Epithelial cell of proximal tubule (primary cell): ENCODE data around the gene CRTAP. TPM values are rescaled to one million over a fixed set of nuclear protein-coding genes. Genes with fewer than 3 reads are reported as not detected.
A peak's percentile ranks its signal among the peaks of the same experiment; 100 is the strongest.

Experiments used
- DNase-seq: peaks from one replicate; pipeline ENCODE4 v3.0.0-alpha.2; 2011; ENCODE audit warnings: low read depth
- H3K4me3 ChIP-seq: 2 replicates; pipeline ENCODE4 v1.5.1; 2011; ENCODE audit warnings: low read depth, mild to moderate bottlenecking, low read length
- CTCF ChIP-seq: conservative IDR thresholded peaks from 2 replicates; pipeline ENCODE4 v1.5.1; 2012; ENCODE audit warnings: low read depth, mild to moderate bottlenecking, low read length
- total RNA-seq: library from RNA; depleted of rRNA; stranded (reverse); fragments of >200 nt; gene quantifications from 2 replicates; pipeline ENCODE4 v1.2.3, GENCODE V29; 2015

Gene CRTAP
- total RNA-seq, 1 donor from 2014 or later = 193 TPM

DNA sequence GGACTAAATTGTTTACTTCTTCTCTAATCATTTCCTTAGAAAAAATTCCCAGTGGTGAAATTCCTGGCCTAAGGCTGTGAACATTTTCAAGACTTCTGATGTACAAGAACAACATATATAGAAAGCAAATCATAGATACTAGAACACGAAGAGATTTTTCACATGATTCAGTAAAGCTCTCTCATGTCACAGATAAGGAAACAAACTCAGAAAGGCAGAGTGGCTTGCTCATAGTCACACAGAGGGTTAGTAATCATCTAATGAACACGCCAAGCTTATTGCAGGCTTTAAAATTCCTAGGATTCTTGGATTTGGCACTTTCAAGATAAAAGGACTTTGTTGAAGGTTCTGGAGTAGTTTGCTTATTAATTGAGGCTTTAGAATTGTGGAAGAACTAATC lies 26.2 kb downstream of the CRTAP start:
- no peak for DNase-seq
- TF ChIP-seq CTCF = no peak
- no peak overlapping the region for H3K4me3 ChIP-seq

GRCh38 chr3:33141006-33141405 lies 27.2 kb downstream of the CRTAP start:
- H3K4me3 ChIP-seq = no peak overlapping the region
- TF ChIP-seq CTCF = no peak
- no peak for DNase-seq

- TF ChIP-seq CTCF = peak; percentile 61
- DNase-seq = no peak
- H3K4me3 ChIP-seq = no peak overlapping the region
These were observed 30.6 kb downstream of the CRTAP start for GRCh38 chr3:33144433-33144832.

DNA sequence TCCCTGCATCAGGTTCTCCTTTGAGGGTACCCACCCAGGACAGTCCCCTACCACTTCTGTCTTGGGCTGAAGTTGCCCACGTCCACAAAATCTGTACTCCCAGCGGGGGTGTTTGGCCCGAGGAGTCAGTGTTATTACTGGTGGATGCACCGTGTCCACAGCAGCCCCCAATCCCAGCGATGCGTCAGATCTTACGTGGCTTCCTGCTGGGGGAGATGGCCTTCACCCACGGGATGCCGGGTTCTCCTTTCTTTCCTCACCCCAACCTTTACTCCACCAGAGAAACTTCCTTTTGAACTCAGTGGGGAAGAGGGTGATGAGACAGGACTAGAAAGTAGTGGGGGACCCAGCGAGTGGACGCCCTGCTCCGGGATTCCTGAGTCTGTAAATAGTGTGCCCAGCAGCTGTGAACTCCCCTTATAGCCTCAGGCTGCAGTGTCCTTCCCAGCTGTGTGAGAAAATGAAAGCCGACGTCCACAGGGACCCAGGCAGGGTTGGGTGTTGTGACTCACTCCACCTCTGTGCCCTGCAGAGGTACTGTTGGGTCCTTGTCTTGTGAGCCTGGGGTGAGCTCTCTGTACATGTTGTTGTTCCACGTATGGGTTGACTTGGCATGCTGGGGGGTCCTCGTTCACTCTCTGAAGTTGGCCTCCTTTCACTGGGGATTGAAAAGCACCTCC lies 31.5 kb downstream of the CRTAP start:
- no peak overlapping the region for H3K4me3 ChIP-seq
- DNase-seq = no peak
- TF ChIP-seq CTCF = no peak

DNA sequence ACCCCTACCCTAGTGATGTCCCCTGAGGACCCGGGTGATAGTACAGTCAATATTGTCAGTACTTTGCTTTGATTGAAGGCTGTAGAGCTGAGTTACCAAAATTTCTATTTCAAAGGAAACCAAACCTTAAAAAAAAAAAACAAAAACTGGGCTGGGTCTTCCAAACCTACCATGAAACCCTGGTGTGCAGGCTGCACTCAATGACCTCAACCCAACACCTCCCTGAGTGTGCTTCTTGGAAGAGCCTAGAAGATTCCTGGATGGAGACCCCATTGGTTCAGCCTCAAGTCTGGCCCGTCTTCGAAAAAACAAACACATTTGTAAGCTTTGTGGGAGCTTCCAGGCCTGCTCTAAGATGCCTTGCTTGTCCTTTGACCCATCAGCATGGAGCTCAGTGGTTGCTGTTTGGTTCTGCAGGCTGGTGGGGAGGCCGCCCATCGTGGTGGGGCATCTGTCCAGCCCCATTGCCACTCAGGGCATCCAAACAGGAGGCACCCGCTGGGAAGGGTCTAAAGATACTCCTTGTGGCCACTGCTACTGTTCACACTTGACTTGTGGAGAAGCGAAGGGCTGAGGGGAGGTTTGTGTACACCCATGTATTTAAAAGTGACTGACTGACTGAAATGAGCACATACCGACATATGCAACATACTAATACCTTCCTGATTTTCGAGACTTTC lies 32.2 kb downstream of the CRTAP start:
- no peak for TF ChIP-seq CTCF

DNA sequence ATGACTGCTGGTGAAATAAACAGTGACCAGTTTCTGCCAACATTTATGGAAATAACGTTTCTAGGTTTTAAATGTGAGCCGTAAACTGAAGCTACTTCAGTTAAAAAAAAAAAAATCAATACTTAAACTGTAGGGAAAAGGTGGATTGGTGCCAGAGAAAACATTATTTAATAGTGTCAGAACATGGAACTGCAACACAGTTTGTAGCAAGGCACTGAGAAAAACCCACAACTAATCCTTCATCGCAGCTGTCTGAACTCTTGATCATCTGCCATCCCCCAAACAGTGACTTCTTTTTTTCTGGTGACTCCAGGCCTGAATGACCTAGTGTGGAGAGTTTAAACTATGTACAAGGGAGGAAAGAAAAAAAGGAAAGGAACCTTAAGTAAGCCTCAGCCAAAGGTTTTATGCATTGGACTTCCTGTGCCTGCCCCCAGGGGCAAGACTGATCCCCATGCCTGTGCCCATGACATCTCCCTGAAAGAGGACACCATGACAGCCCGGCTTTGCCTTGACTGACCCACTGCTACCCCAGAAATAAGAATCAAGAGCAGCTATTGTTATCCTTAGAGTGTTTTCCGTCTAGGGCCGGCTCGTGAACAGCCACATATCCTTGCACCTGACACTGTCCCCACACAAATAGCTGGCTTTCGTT lies 33.1 kb downstream of the CRTAP start:
- DNase-seq = no peak
- TF ChIP-seq CTCF = no peak
- H3K4me3 ChIP-seq = no peak overlapping the region

More for the DNA sequence above, 32.2 kb downstream of the CRTAP start:
- DNase-seq = no peak
- H3K4me3 ChIP-seq = no peak overlapping the region

GRCh38 chr3:33149342-33149741 lies 35.5 kb downstream of the CRTAP start:
- no peak for DNase-seq
- TF ChIP-seq CTCF = no peak
- H3K4me3 ChIP-seq = no peak overlapping the region
